ENCODE results near the gene GAS7.

Gene GAS7

GRCh38 chr17:10198509-10199249, at the start of gene GAS7:
Gene GAS7 (minus strand): TSS chr17:10198606.
- peak; percentile 90 for DNase-seq (ENCODE audit: low spot score)

GRCh38 chr17:10247810-10248209, 49.4 kb upstream of the GAS7 start:
- DNase-seq (ENCODE audit: low spot score): no peak

GRCh38 chr17:10243883-10244844, 45.8 kb upstream of the GAS7 start:
- no peak for DNase-seq (ENCODE audit: low spot score)

DNA sequence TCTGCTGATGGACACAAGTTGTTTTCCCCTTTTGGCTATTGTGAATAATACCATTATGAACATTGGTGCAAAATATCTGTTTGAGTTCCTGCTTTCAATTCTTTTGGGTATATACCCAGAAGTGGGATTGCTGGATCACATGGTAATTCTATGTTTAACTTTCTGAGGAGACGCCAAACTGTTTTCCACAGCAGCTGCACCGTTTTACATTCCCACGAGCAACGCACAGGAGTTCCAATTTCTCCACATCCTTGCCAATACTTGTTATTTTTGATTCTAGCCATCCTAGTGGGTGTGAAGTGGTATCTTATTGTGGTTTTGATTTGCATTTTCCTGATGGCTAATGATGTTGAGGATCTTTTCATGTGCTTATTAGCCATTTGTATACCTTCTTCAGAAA, 43.4 kb upstream of the GAS7 start:
- DNase-seq (ENCODE audit: low spot score): no peak

DNA sequence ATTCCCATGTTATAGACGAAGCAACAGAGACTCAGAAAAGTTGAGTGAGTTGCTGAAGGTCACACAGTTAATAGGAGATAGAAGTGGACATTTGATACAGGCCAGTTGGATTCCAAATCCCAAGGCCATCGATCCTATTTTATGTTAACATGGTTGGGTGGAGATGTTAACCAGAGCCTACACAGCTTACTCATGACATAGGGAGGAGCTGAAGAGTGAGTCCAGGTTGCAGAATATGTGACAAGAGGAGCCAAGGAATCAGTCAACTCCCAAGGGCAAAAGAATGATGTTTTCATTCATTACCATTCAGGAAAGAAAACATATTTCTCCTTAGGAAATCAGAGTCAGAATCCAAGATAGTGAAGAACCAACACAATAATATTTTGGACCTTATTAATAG, 40.3 kb upstream of the GAS7 start:
- DNase-seq (ENCODE audit: low spot score): no peak

DNA sequence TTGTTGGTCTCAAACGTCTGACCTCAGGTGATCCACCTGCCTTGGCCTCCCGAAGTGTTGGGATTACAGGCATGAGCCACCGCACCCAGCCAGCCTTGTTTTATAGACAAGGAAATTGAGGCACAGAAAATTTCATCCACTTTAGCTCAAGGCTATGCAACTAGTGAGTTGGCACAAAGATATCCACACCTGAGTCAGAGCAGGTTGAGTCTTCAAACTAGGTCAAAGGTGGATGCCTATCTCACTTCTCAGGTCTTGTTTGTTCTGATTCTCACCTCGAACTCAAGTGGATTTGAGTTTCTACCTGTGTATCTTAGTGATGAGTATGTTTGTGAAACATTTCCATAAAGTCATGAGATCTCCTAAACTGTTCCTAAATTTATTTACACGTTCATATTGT, 35.6 kb upstream of the GAS7 start:
- DNase-seq (ENCODE audit: low spot score): no peak

GRCh38 chr17:10233161-10233560, 34.8 kb upstream of the GAS7 start:
- DNase-seq (ENCODE audit: low spot score): no peak

DNA sequence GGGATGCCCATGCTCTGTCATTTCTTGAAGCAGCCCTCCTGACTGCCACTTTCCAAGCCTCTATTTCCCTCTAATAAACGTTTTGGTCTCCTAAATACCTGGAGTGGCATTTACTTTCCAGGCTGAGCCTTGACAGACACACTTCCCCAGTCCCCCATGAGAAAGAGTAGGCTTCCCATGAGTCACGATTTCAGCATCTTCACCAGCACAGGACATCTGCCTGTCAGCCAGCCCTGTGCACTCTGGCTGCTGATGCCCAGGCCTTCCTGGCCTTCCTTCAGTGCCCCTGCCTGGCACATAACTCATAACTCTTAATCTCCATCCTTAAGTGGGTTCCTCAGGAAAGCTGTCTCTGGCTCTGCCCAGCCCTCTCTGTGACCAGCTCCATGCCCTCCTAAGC, 30.8 kb upstream of the GAS7 start:
- DNase-seq (ENCODE audit: low spot score): no peak

GRCh38 chr17:10226930-10227695, 28.7 kb upstream of the GAS7 start:
- no peak for DNase-seq (ENCODE audit: low spot score)

- no peak for DNase-seq (ENCODE audit: low spot score)
Measured at GRCh38 chr17:10224582-10225195, 26.3 kb upstream of the GAS7 start.

DNA sequence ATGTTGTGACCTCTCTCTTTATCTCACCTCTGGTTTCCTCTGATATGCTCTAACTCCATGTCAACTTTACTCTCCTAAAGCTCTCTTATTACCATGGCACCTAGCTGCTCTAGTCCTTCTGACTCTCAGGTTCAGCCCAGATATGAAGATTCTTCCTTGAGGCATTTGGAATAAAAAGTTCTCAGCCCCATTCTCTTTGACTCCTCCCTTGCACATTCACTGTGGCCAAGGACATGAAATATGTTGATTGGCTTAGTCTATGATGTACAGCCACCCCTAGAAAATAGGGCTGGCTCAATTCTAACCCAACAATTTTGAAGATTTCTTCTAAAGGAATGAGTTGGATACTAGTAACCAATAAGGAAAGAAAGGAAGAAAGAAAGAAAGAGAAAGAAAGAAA, 20.8 kb upstream of the GAS7 start:
- no peak for DNase-seq (ENCODE audit: low spot score)

- DNase-seq (ENCODE audit: low spot score): no peak
Measured at GRCh38 chr17:10217916-10218315, 19.5 kb upstream of the GAS7 start.

- DNase-seq (ENCODE audit: low spot score): no peak
Measured at GRCh38 chr17:10216213-10216938, 18.0 kb upstream of the GAS7 start.

- no peak for DNase-seq (ENCODE audit: low spot score)
Measured at GRCh38 chr17:10215286-10215685, 16.9 kb upstream of the GAS7 start.

DNA sequence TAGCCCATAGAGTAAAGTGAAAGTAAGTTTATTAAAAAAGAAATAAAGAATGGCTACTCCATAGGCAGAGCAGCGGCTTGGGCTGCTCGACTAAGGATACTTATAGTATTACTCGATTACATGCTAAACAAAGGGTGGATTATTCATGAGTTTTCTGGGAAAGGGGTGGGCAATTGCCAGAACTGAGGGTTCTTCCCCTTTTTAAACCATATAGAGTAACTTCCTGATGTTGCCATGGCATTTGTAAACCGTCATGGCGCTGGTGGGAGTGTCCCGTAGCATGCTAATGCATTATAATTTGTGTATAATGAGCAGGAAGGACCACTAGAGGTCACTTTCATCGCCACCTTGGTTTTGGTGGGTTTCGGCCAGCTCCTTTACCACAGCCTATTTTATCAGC, 13.3 kb upstream of the GAS7 start:
- DNase-seq (ENCODE audit: low spot score): no peak

- no peak for DNase-seq (ENCODE audit: low spot score)
Measured at GRCh38 chr17:10210151-10210574, 11.8 kb upstream of the GAS7 start.

GRCh38 chr17:10208604-10209193, 10.3 kb upstream of the GAS7 start:
- no peak for DNase-seq (ENCODE audit: low spot score)

- DNase-seq (ENCODE audit: low spot score): no peak
Measured at GRCh38 chr17:10207153-10207552, 8.7 kb upstream of the GAS7 start.

DNA sequence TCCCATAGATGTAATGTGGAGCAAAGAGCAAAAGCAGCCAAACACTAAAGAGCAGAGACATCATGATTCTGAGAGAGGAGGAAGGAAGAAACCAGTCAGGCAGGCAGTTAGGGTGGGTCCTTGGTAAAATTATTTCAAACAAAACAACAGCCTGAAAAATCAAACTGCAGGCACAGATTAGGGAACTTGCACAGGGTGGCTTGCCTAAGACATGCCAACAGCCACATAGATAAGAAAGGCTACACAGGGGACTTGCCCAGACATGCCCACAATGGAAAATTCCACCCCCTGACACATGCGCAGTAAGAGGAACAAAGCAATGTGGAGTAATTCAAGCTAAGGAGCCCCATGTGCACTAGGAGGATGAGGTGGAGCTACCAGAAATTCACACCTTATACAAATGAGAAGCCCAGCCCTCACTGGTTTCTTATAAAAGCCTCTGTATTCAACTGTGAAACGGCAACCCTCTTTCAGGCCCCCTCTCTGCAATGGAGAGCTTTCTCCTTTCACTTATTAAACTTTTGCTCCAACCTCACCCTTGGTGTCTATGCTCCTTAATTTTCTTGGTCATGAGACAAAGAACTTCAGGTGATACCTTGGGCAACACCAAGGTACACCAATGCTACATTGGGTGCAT, 7.3 kb upstream of the GAS7 start:
- DNase-seq (ENCODE audit: low spot score): no peak

- DNase-seq (ENCODE audit: low spot score): no peak
Measured at GRCh38 chr17:10201680-10202079, 3.3 kb upstream of the GAS7 start.
